ENCODE results near the gene MED27. TPM values are rescaled to one million over a fixed set of nuclear protein-coding genes. Genes with fewer than 3 reads are reported as not detected.

The MED27 gene
- total RNA-seq, 2 experiments from 2014 or later, result 32.5 TPM

DNA sequence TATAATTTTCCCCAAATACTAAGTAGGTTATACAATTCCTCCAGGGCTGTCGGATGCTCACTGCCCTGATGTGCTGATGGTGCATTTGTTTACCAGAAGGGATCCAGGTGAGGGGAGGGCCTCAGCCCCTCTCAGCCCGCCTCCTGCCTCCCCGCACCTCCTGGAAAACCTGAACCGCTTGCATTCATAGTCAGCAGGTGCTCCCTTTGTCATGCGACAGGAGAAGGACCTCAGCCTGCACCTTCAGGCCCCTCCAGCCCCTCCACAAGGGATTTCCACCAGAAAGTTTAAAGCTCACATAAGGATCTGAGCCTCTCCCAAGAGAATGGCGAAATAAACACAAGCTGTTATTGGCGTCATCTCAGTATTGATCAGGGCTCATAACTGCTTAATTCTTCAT is 45.7 kb upstream of the MED27 start:
- no peaks in the 10 kb centered on the region for H3K9me3 Mint-ChIP-seq
- no peak overlapping the region for H3K4me3 Mint-ChIP-seq
- H3K27ac Mint-ChIP-seq, result no peak overlapping the region
- DNase-seq, result no peak
- no peak for TF ChIP-seq CTCF (IDR thresholded peaks at IDR 0.05)
- ChIA-PET CTCF (interaction anchor here (0.9 to 2.9 kb wide), 2 partner anchors 45 to 111 kb away, joined by 3 to 9 read pairs; no protein-coding TSS in a partner anchor), POLR2A (interaction anchor here (0.7 kb wide), 1 partner anchor 30 kb away, joined by 3 read pairs; no protein-coding TSS in a partner anchor)
- intact Hi-C loops (cut with micrococcal nuclease), result no loop called here
- H3K27me3 Mint-ChIP-seq, result peaks cover 59% of the 10 kb centered on the region
- no peaks in the 10 kb centered on the region for H3K36me3 Mint-ChIP-seq (ENCODE audit: low read depth)
- ATAC-seq, result no peak
- H3K4me1 Mint-ChIP-seq (ENCODE audit: low read depth), result peaks cover 10% of the 10 kb centered on the region

- intact Hi-C loops (cut with micrococcal nuclease), result no loop called here
Observed at GRCh38 chr9:132124800-132125199, 45.1 kb upstream of the MED27 start.

DNA sequence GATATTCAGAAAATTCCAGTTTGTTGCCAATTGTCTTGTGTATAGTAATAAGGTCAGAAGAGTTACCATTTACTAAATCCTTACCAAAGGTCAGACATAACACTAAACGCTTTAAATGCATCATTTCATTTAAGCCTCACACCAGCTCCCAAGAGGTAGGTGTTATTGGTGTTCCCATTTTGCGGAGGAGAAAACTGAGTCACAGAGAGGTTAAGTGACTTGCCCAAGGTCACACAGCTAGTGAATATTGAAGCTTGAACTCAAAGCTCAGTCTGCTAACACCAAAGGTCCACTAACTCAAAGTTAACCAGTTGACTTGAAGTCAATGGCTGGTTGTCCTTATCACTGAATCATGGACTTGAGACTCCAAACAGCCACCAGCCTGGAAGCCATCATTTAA is 41.4 kb upstream of the MED27 start:
- TF ChIP-seq CTCF (IDR thresholded peaks at IDR 0.05), result no peak
- peaks cover 58% of the 10 kb centered on the region for H3K27me3 Mint-ChIP-seq
- H3K4me3 Mint-ChIP-seq, result no peak overlapping the region
- intact Hi-C loops (cut with micrococcal nuclease), result no loop called here
- H3K27ac Mint-ChIP-seq, result no peak overlapping the region
- no peaks in the 10 kb centered on the region for H3K36me3 Mint-ChIP-seq (ENCODE audit: low read depth)
- ATAC-seq (no peak), DNase-seq (no peak)
- H3K4me1 Mint-ChIP-seq (ENCODE audit: low read depth), result peaks cover 4% of the 10 kb centered on the region
- no peaks in the 10 kb centered on the region for H3K9me3 Mint-ChIP-seq
- ChIA-PET POLR2A (no interaction called here), CTCF (no interaction called here)

More at GRCh38 chr9:132124800-132125199, 45.1 kb upstream of the MED27 start:
- no peak overlapping the region for H3K4me3 Mint-ChIP-seq
- CTCF ChIA-PET, result no interaction called here
- POLR2A ChIA-PET, result interaction anchor here (0.7 kb wide), 1 partner anchor 30 kb away, joined by 3 read pairs; no protein-coding TSS in a partner anchor
- peaks cover 10% of the 10 kb centered on the region for H3K4me1 Mint-ChIP-seq (ENCODE audit: low read depth)
- TF ChIP-seq CTCF (IDR thresholded peaks at IDR 0.05), result no peak
- peaks cover 56% of the 10 kb centered on the region for H3K27me3 Mint-ChIP-seq
- ATAC-seq (no peak), DNase-seq (no peak)
- H3K36me3 Mint-ChIP-seq (ENCODE audit: low read depth), result no peaks in the 10 kb centered on the region
- no peaks in the 10 kb centered on the region for H3K9me3 Mint-ChIP-seq
- no peak overlapping the region for H3K27ac Mint-ChIP-seq

- intact Hi-C loops (cut with micrococcal nuclease), result no loop called here
- ATAC-seq (no peak), DNase-seq (no peak)
- POLR2A ChIA-PET, result no interaction called here
- CTCF ChIA-PET, result no interaction called here
- Mint-ChIP-seq H3K27me3 (peaks cover 41% of the 10 kb centered on the region), H3K9me3 (peaks cover 3% of the 10 kb centered on the region), H3K27ac (no peak overlapping the region), H3K36me3 (ENCODE audit: low read depth) (no peaks in the 10 kb centered on the region), H3K4me1 (ENCODE audit: low read depth) (no peaks in the 10 kb centered on the region), H3K4me3 (no peak overlapping the region)
- no peak for TF ChIP-seq CTCF (IDR thresholded peaks at IDR 0.05)
Observed at GRCh38 chr9:132117694-132118093, 38.0 kb upstream of the MED27 start.

DNA sequence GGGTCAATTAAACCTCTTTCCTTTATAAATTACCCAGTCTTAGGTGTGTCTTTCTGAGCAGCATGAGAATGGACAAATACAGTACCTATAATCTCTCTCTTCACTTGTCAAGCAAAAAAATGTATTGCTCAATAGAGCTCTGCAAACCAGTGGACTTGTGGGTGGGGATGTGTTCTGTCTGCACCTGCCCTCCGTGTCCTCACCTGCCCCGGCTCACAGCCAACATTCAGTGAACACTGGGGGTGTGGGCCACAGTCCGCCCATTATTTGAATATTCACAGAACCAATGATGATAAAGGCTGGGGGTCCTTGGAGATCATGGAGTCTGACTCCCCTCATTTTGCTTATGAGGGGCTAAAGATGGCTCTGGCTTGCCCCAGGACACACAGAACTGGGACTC is 36.9 kb upstream of the MED27 start:
- POLR2A ChIA-PET, result no interaction called here
- DNase-seq (no peak), ATAC-seq (no peak)
- peaks cover 40% of the 10 kb centered on the region for H3K27me3 Mint-ChIP-seq
- CTCF ChIA-PET, result no interaction called here
- H3K27ac Mint-ChIP-seq, result no peak overlapping the region
- H3K9me3 Mint-ChIP-seq, result peaks cover 3% of the 10 kb centered on the region
- intact Hi-C loops (cut with micrococcal nuclease), result no loop called here
- TF ChIP-seq CTCF (IDR thresholded peaks at IDR 0.05), result no peak
- no peaks in the 10 kb centered on the region for H3K4me1 Mint-ChIP-seq (ENCODE audit: low read depth)
- no peak overlapping the region for H3K4me3 Mint-ChIP-seq
- H3K36me3 Mint-ChIP-seq (ENCODE audit: low read depth), result no peaks in the 10 kb centered on the region
